ENCODE data around the gene FAR2. TPM values are rescaled to one million over a fixed set of nuclear protein-coding genes. Genes with fewer than 3 reads are reported as not detected.
"Not testable (repeated sequence)": the region's sequence is repeated elsewhere in the genome, so short reads cannot be mapped to it uniquely, and the experiment has no call there.

The FAR2 gene
- polyA plus RNA-seq, 3 donors = 1.5 to 5.7 (median 4.4) TPM

- 93 to 98% (median 97%) methylated on average over 4 of the region's 4 CpGs for WGBS, 3 donors
- not testable (repeated sequence) for H3K27ac ChIP-seq (ENCODE audit: low read depth, low read length)
Observed at GRCh38 chr12:29182247-29182646, 33.2 kb downstream of the FAR2 start.

DNA sequence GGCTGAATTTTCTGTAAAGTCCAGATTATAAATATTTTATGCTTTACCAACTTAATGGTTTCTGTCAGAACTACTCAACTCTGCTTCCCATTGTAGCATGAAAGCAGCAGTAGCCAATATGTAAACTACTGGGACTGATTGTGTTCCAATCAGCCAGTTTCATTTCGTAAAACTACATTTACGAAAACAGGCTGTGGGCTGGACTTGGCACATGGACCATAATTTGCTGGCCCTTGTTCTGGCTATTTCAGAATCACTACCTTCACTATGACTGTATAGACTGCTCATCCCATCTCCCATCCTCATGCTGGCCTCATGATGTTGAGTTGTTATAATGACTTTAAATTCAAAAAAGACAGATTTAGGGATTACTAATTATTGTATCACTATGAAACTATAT is 38.7 kb downstream of the FAR2 start:
- no peak overlapping the region for H3K27ac ChIP-seq (ENCODE audit: low read depth, low read length)
- WGBS, 3 donors = 47 to 61% (median 49%) methylated on average over 2 of the region's 2 CpGs

DNA sequence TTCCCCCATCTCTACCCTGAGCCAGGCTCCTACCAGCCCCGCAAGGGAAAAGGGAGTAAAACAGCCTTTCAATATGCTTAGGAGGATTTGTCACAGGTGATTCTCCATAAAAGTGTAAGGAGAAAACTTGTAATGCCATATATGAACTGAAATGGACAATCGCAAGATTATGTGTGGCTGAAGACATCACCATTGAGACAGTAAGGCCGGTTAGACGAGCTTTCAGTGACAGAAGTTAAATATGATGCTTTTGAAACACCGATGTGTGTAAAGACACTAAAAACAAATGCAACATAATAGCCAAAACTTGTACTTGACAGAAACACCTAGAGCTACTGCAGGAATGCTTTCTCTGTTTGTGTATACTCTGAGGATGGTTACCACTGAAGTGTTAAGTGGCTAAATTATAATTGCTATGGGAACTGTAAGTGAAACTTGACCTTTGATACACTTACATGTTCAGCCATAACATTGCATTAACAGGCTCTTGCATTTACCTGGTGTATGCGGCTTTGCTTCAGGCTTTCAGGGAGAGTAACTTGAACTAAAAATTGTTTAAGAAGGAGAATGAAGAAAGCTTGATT is 42.3 kb downstream of the FAR2 start:
- no peak overlapping the region for H3K27ac ChIP-seq (ENCODE audit: low read depth, low read length)
- WGBS, 3 donors = 74 to 91% (median 86%) methylated on average over 6 of the region's 6 CpGs

- 89 to 100% (median 100%) methylated on average over 1 of the region's 1 CpG for WGBS, 3 donors
- no peak overlapping the region for H3K27ac ChIP-seq (ENCODE audit: low read depth, low read length)
Observed at GRCh38 chr12:29198901-29199300, 49.8 kb downstream of the FAR2 start.

GRCh38 chr12:29200586-29200985 is 51.5 kb downstream of the FAR2 start:
- WGBS, 3 donors = 14 to 63% (median 56%) methylated on average over 5 of the region's 5 CpGs
- H3K27ac ChIP-seq (ENCODE audit: low read depth, low read length) = no peak overlapping the region

- WGBS, 3 donors = 50 to 76% (median 62%) methylated on average over 3 of the region's 3 CpGs
- H3K27ac ChIP-seq (ENCODE audit: low read depth, low read length) = no peak overlapping the region
Observed at GRCh38 chr12:29201296-29201695, 52.2 kb downstream of the FAR2 start.

- 45 to 61% (median 50%) methylated on average over 2 of the region's 2 CpGs for WGBS, 3 donors
Observed at GRCh38 chr12:29201746-29202145, 52.7 kb downstream of the FAR2 start.

GRCh38 chr12:29204521-29204920 is 55.4 kb downstream of the FAR2 start:
- 51 to 80% (median 55%) methylated on average over 6 of the region's 6 CpGs for WGBS, 3 donors

More at GRCh38 chr12:29201746-29202145, 52.7 kb downstream of the FAR2 start:
- H3K27ac ChIP-seq (ENCODE audit: low read depth, low read length) = no peak overlapping the region

GRCh38 chr12:29207120-29207519 is 58.0 kb downstream of the FAR2 start:
- H3K27ac ChIP-seq (ENCODE audit: low read depth, low read length) = no peak overlapping the region
- WGBS, 3 donors = 32 to 46% (median 38%) methylated on average over 5 of the region's 5 CpGs

More at GRCh38 chr12:29204521-29204920, 55.4 kb downstream of the FAR2 start:
- H3K27ac ChIP-seq (ENCODE audit: low read depth, low read length) = no peak overlapping the region

GRCh38 chr12:29208060-29208459 is 59.0 kb downstream of the FAR2 start:
- 52 to 86% (median 74%) methylated on average over 2 of the region's 2 CpGs for WGBS, 3 donors
- H3K27ac ChIP-seq (ENCODE audit: low read depth, low read length) = no peak overlapping the region

GRCh38 chr12:29208936-29209701 is 60.0 kb downstream of the FAR2 start:
- 48 to 58% (median 57%) methylated on average over 3 of the region's 3 CpGs for WGBS, 3 donors
- H3K27ac ChIP-seq (ENCODE audit: low read depth, low read length) = no peak overlapping the region

GRCh38 chr12:29211696-29212095 is 62.6 kb downstream of the FAR2 start:
- H3K27ac ChIP-seq (ENCODE audit: low read depth, low read length) = no peak overlapping the region

DNA sequence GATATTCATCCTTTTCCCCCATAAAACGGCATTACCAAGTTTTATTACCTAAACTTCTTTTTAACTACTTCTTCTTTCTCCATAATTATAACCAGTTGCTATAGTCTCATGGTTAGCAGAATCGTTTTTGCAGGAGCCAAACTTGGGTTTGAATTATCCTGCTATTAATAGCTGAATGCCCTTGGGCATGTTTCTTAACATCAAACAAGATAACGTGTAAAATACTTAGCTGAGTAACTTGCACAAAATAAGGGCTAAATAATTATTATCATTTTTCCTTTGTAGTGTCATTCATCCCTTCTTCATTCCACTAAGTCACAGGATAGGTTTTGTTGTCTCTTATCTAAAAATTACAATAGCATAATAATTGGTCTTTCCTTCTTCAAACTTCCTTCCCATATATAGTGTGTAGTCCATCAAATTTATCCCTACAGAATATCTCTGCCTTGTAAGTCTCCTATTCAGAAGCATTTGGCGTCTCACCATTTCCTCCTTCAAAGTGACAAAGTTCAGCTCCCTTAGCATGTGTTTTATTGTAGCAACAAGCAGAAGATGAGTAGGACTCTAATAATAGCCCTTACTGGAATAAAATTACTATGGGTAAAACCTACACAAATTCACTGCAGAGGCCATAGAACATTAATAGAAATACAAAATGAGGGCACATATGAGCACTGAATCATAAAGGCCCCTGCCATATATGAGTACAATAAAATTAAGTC is 63.8 kb downstream of the FAR2 start:
- H3K27ac ChIP-seq (ENCODE audit: low read depth, low read length) = no peak overlapping the region

More at GRCh38 chr12:29211696-29212095, 62.6 kb downstream of the FAR2 start:
- WGBS, 3 donors = 58 to 87% (median 70%) methylated on average over 2 of the region's 2 CpGs

GRCh38 chr12:29216266-29216665 is 67.2 kb downstream of the FAR2 start:
- WGBS, 3 donors = 70 to 89% (median 72%) methylated on average over 2 of the region's 2 CpGs

More for the DNA sequence above, 63.8 kb downstream of the FAR2 start:
- 48 to 61% (median 51%) methylated on average over 4 of the region's 4 CpGs for WGBS, 3 donors

DNA sequence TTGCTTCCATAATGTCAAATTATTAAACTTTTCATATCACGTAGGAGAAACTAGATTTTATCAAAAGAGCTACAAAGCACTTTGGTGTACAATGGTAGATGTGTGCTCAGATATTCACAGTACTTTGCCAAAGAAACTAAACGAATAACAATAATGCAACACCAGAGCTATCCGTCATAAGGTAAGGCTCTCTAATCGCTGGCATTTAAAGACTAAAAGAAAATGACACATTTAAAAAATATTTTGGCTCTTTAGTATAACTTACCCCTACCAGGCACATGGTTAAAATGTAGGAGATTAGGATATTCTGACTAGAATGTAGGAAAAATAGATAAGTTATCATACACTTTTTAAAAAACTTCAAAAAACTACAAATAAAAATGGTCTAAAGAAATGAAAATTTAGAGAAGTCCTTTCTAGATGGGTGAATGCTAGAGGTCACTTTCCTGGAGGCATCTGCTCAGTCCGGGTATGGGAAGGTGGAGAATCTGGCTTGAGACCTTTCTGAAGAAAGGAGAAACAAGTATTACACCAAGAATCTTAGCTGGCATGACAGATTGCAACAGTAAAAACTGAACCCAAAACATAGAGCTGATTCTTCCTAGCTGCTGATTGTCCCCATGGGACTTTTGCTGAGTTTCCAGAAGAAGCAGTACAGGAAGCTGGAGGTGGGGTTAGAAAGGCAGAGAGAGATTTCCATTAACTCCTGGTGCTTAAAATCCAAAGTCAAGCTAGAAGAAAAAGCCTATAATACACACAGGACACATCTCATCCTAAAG is 67.9 kb downstream of the FAR2 start:
- no peak overlapping the region for H3K27ac ChIP-seq (ENCODE audit: low read depth, low read length)
- 37 to 54% (median 50%) methylated on average over 5 of the region's 5 CpGs for WGBS, 3 donors

More at GRCh38 chr12:29216266-29216665, 67.2 kb downstream of the FAR2 start:
- no peak overlapping the region for H3K27ac ChIP-seq (ENCODE audit: low read depth, low read length)

GRCh38 chr12:29220632-29221336 is 71.7 kb downstream of the FAR2 start:
- H3K27ac ChIP-seq (ENCODE audit: low read depth, low read length) = no peak overlapping the region
- WGBS, 3 donors = 78 to 90% (median 88%) methylated on average over 18 of the region's 18 CpGs

DNA sequence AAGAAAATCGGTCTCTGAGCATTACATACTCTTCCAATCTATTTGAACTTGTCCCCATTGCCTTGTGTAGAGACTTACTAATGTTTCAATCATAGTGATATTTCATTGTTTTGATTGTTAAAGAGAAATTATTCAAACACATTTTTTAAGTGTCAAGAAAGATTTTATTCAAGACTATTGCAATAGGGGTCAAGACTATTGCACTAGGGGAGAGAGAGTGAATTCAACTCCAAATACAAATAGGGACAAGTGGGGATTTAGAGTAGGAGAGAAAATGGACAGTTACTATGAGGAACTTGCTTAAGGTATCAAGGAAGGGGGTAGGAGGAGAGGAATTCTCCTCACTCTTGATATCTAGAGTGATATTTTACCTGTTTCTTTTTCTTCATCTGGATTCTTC is 73.1 kb downstream of the FAR2 start:
- WGBS, 3 donors = 88 to 97% (median 96%) methylated on average over 1 of the region's 1 CpG
- no peak overlapping the region for H3K27ac ChIP-seq (ENCODE audit: low read depth, low read length)

DNA sequence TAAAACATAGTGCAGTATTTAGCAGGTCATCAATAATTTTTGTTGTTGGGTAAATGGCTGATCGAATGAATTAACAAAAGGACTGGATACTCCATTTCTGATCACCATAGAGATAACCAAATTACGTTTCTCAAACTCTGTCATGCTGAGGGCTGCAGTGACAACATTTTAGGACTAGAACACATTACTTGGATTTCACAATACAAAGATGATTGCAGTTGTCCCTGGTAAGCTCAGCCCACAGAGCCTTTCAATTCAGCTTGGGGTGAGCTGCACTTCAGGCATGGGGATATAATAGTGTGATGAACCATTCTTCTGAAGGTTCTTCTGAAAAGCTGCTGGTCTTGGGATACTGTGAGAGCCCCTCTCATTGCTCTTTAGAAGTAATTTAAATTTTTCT is 74.3 kb downstream of the FAR2 start:
- H3K27ac ChIP-seq (ENCODE audit: low read depth, low read length) = no peak overlapping the region
- WGBS, 3 donors = 49 to 79% (median 69%) methylated on average over 2 of the region's 2 CpGs

Measured in adipose tissue (tissue), 3 donors.